CD4-positive, alpha-beta memory T cell (primary cell): Measurements from ENCODE around the gene FAM234A. TPM values are rescaled to one million over a fixed set of nuclear protein-coding genes. Genes with fewer than 3 reads are reported as not detected.
A peak's percentile ranks its signal among the peaks of the same experiment; 100 is the strongest.

Source experiments
- CTCF ChIA-PET: fragments of 350-600 bp; sonication (Branson Sonifier 250); formaldehyde crosslinking; loops from one replicate; lab custom pipeline; 2021; ENCODE audit warnings: inconsistent platforms; ENCODE audit not compliant: partially characterized antibody; lab: Charles Lee
- POLR2A ChIA-PET: fragments of 350-600 bp; sonication (Branson Sonifier 250); formaldehyde crosslinking; loops from one replicate; lab custom pipeline; 2021; ENCODE audit not compliant: partially characterized antibody; lab: Charles Lee
- DNase-seq, 5 donors: peaks; one replicate each; pipeline versions ENCODE4 v3.0.0 to v3.0.0-alpha.2; 2020 to 2022; ENCODE audit warnings: mixed read lengths in 1 of 5
- H3K27ac ChIP-seq: one replicate; pipeline ENCODE4 v1.7.0; 2013; ENCODE audit warnings: low read depth, low read length
- H3K27me3 ChIP-seq: 2 replicates; pipeline ENCODE4 v1.7.0; 2013; ENCODE audit warnings: mild to moderate bottlenecking, low read length, moderate library complexity; ENCODE audit not compliant: insufficient read depth
- H3K36me3 ChIP-seq: 2 replicates; pipeline ENCODE4 v1.7.0; 2013; ENCODE audit warnings: mild to moderate bottlenecking, low read length, moderate library complexity; ENCODE audit not compliant: insufficient read depth
- H3K4me1 ChIP-seq: 2 replicates; pipeline ENCODE4 v1.7.0; 2013; ENCODE audit warnings: mild to moderate bottlenecking, low read length, moderate library complexity; ENCODE audit not compliant: insufficient read depth
- H3K4me3 ChIP-seq, 2 donors: one replicate each; pipeline ENCODE4 v1.7.0; 2013; ENCODE audit warnings: low read length in 2 of 2, mild to moderate bottlenecking in 1 of 2
- H3K9me3 ChIP-seq, 2 donors: one replicate each; pipeline ENCODE4 v1.7.0; 2013; ENCODE audit warnings: low read length in 2 of 2, control low read depth in 1 of 2; ENCODE audit not compliant: control insufficient read depth in 1 of 2
- H3K27ac Mint-ChIP-seq, 7 donors: one replicate each; pipeline ENCODE4 v1.8.0; 2020 to 2021; ENCODE audit warnings: mixed read lengths in 7 of 7, mild to moderate bottlenecking in 6 of 7, inconsistent platforms in 3 of 7, moderate library complexity in 3 of 7
- H3K27me3 Mint-ChIP-seq, 2 donors: one replicate each; pipeline ENCODE4 v1.8.0; 2020 to 2021; ENCODE audit warnings: mixed read lengths in 2 of 2
- H3K36me3 Mint-ChIP-seq, 2 donors: one replicate each; pipeline ENCODE4 v1.8.0; 2020 to 2021; ENCODE audit warnings: mixed read lengths in 2 of 2, inconsistent platforms in 1 of 2, mild to moderate bottlenecking in 1 of 2
- H3K4me1 Mint-ChIP-seq, 4 donors: one replicate each; pipeline ENCODE4 v1.8.0; 2020 to 2021; ENCODE audit warnings: mixed read lengths in 4 of 4, mild to moderate bottlenecking in 1 of 4
- H3K4me3 Mint-ChIP-seq, 8 donors: one replicate each; pipeline ENCODE4 v1.8.0; 2020 to 2021; ENCODE audit warnings: mixed read lengths in 8 of 8, mild to moderate bottlenecking in 7 of 8, moderate library complexity in 6 of 8, inconsistent platforms in 3 of 8
- H3K9me3 Mint-ChIP-seq, 8 donors: one replicate each; pipeline ENCODE4 v1.8.0; 2020 to 2021; ENCODE audit warnings: mixed read lengths in 8 of 8, mild to moderate bottlenecking in 5 of 8, inconsistent platforms in 3 of 8, moderate library complexity in 1 of 8
- intact Hi-C: fragments of 100-400 bp; cut with micrococcal nuclease; formaldehyde crosslinking; loops from one replicate; pipeline ENCODE4 v1.15.1; 2023
- polyA plus RNA-seq, 2 donors: library from polyadenylated mRNA; unstranded; fragments of 300-500 nt; fragmentation: Illumina TruSeq; gene quantifications; one replicate each; pipeline ENCODE4 v1.2.3, GENCODE V29; 2021
- total RNA-seq, 2 experiments: library from RNA; stranded (reverse); gene quantifications; one replicate each; pipeline ENCODE4 v1.2.3, GENCODE V29; 2021

FAM234A gene
- total and polyA plus RNA-seq, 4 experiments from 2014 or later, result 18.2 to 41.1 (median 34.9) TPM

DNA sequence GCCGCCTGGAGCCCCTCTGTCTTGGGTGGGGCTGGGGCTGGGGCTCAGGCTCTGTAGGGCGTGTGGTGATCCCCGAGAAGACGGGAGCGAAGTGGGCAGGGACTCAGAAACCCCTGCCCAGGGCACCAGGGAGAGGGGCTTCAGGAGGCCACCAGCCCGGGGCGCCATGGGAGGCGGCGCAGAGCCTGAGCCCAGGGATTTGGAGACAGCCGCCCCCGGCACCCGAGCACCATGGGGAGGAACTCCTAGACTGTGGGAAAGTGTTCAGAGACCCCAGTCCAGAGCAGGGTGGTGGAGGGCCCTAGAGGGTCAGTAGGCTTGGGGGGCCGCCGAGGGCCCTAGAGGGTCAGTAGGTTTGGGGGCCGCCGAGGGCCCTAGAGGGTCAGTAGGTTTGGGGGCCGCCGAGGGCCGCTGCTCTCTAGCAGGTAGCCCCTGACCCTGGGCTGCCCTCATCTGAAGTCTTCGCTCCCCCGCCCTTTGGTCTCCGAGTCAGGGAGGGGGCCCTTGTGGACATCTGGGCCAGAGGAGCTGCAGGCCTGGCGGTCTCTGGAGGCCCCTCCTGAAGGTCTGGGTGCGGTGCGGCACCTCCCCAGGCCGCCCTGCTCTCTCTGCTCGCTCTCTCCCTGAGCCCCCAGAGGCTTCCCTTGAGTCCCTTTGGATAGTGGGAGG lies 46.5 kb downstream of the FAM234A start:
- ChIA-PET CTCF (no interaction called here), POLR2A (no interaction called here)
- DNase-seq, result no peak
- no peaks in the 10 kb centered on the region for H3K36me3 Mint-ChIP-seq
- no peaks in the 10 kb centered on the region for H3K9me3 Mint-ChIP-seq
- Histone ChIP-seq H3K27me3 (no peaks in the 10 kb centered on the region), H3K4me1 (peaks cover 10% of the 10 kb centered on the region), H3K4me3 (no peak overlapping the region), H3K27ac (no peak overlapping the region), H3K36me3 (no peaks in the 10 kb centered on the region), H3K9me3 (no peaks in the 10 kb centered on the region)
- no peak overlapping the region for H3K27ac Mint-ChIP-seq
- intact Hi-C loops, result no loop called here
- peaks cover 6 to 9% (median 8%) of the 10 kb centered on the region in 4 donors for H3K4me1 Mint-ChIP-seq
- peak overlapping the region in 1 of 8 donors; percentile 25 for H3K4me3 Mint-ChIP-seq
- peaks cover 4 to 7% of the 10 kb centered on the region in 2 donors for H3K27me3 Mint-ChIP-seq

DNA sequence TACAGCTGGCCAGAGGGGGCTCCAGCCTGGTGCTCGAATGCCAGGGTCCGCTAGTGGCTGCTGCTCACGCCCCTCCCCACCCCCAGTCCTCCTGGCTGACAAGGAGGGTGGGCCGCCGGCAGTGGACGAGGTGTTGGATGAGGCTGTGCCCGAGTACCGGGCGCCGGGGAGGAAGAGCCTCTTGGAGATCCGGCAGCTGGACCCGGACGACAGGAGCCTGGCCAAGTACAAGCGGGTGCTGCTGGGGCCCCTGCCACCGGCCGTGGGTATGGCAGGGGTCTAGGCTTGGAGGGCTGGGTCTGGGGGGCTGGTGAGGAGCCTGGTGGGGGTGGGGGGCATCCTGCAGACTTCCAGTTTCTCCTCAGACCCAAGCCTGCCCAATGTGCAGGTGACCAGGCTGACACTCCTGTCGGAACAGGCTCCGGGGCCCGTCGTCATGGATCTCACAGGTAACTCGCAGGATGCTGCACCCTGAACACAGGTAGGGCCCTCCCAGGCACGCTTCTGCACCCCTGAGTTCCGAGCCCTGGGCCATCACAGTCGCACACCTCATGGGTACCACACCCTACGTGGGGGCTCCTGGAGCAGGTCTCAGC lies 47.1 kb downstream of the FAM234A start:
- H3K4me3 ChIP-seq, result no peak overlapping the region
- peaks cover 10% of the 10 kb centered on the region for H3K4me1 ChIP-seq
- no peak overlapping the region for H3K27ac ChIP-seq
- DNase-seq, result no peak
- Mint-ChIP-seq H3K4me3 (no peak overlapping the region), H3K9me3 (no peaks in the 10 kb centered on the region), H3K27me3 (peaks cover 0 to 6% of the 10 kb centered on the region in 2 donors), H3K27ac (no peak overlapping the region), H3K4me1 (peaks cover 6 to 8% (median 7%) of the 10 kb centered on the region in 4 donors), H3K36me3 (peaks cover 3% of the 10 kb centered on the region in 2 donors)
- intact Hi-C loops, result no loop called here
- ChIA-PET POLR2A (no interaction called here), CTCF (no interaction called here)
- no peaks in the 10 kb centered on the region for H3K9me3 ChIP-seq
- H3K36me3 ChIP-seq, result no peaks in the 10 kb centered on the region
- H3K27me3 ChIP-seq, result no peaks in the 10 kb centered on the region

- H3K27ac ChIP-seq, result no peak overlapping the region
- H3K4me3 Mint-ChIP-seq, result no peak overlapping the region
- no peak for DNase-seq
- H3K27me3 ChIP-seq, result no peaks in the 10 kb centered on the region
- H3K27me3 Mint-ChIP-seq, result peaks cover 0 to 4% of the 10 kb centered on the region in 2 donors
- H3K4me1 ChIP-seq, result peaks cover 10% of the 10 kb centered on the region
- H3K4me1 Mint-ChIP-seq, result peaks cover 6 to 8% (median 7%) of the 10 kb centered on the region in 4 donors
- H3K27ac Mint-ChIP-seq, result no peak overlapping the region
- CTCF ChIA-PET, result no interaction called here
- no peaks in the 10 kb centered on the region for H3K9me3 ChIP-seq
- H3K36me3 Mint-ChIP-seq, result peaks cover 6 to 7% of the 10 kb centered on the region in 2 donors
- H3K36me3 ChIP-seq, result peaks cover 3% of the 10 kb centered on the region
- H3K4me3 ChIP-seq, result no peak overlapping the region
- no peaks in the 10 kb centered on the region for H3K9me3 Mint-ChIP-seq
- POLR2A ChIA-PET, result no interaction called here
- intact Hi-C loops, result no loop called here
Observed at GRCh38 chr16:282491-282890, 47.9 kb downstream of the FAM234A start.

DNA sequence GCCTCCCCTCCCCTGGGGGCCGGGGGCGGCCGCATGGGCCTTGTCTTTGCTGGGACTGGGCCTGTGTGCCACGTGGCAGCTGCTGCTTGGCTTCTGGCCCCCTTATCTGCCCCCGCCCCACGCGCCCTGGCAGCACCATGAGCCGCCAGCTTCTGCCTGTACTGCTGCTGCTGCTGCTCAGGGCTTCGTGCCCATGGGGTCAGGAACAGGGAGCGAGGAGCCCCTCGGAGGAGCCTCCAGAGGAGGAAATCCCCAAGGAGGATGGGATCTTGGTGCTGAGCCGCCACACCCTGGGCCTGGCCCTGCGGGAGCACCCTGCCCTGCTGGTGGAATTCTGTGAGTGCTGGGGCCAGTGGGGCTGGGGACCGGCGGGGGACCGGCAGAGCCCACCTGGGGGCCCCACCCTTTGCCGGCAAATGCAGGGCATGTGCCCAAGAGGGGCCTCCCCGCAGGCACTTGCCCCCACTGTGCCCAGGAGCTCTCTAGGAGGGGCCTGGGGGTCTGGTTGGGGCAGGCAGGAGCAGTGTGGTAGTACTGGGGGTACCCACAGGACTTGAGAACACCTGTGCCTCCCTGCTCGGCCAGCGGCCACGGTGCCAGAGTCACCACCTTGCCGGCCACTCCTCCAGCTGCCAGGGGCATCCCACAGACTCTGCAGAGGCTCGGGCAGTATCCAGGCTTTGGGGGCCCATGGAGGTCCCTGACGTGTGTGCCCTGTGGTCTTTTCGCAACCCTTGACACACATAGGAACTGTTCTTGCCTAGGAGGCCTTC lies 48.6 kb downstream of the FAM234A start, which contains the start of gene PDIA2:
TSS of gene PDIA2 (plus strand) at position 132 of the 773 bp plus-strand sequence. CDS start at position 138, 6 bp downstream.
- CTCF ChIA-PET, result no interaction called here
- H3K27ac Mint-ChIP-seq, result peak within 1 kb of the TSS in 1 of 7 donors; percentile 75
- POLR2A ChIA-PET, result no interaction called here

GRCh38 chr16:284204-285120 lies 49.8 kb downstream of the FAM234A start:
- no peaks in the 10 kb centered on the region for H3K27me3 Mint-ChIP-seq
- ChIA-PET CTCF (no interaction called here), POLR2A (no interaction called here)
- no peak overlapping the region for H3K4me3 Mint-ChIP-seq
- Histone ChIP-seq H3K9me3 (no peaks in the 10 kb centered on the region), H3K36me3 (peaks cover 15% of the 10 kb centered on the region), H3K4me1 (peaks cover 1% of the 10 kb centered on the region), H3K27ac (no peak overlapping the region), H3K4me3 (no peak overlapping the region), H3K27me3 (no peaks in the 10 kb centered on the region)
- peaks cover 11 to 17% of the 10 kb centered on the region in 2 donors for H3K36me3 Mint-ChIP-seq
- H3K4me1 Mint-ChIP-seq, result no peaks in the 10 kb centered on the region
- peaks cover 0 to 3% (median 0%) of the 10 kb centered on the region in 8 donors for H3K9me3 Mint-ChIP-seq
- DNase-seq, result no peak
- no peak overlapping the region for H3K27ac Mint-ChIP-seq
- intact Hi-C loops, result no loop called here

More for the DNA sequence above, 48.6 kb downstream of the FAM234A start, which contains the start of gene PDIA2:
- no peaks in the 10 kb centered on the region for H3K27me3 ChIP-seq
- peaks cover 8% of the 10 kb centered on the region for H3K36me3 ChIP-seq
- H3K9me3 ChIP-seq, result no peaks in the 10 kb centered on the region
- Mint-ChIP-seq H3K4me1 (peaks cover 6 to 8% (median 7%) of the 10 kb centered on the region in 4 donors), H3K36me3 (peaks cover 11 to 13% of the 10 kb centered on the region in 2 donors), H3K4me3 (no peak within 1 kb of the TSS), H3K27me3 (peaks cover 0 to 4% of the 10 kb centered on the region in 2 donors), H3K9me3 (peaks cover 0 to 3% (median 0%) of the 10 kb centered on the region in 8 donors)
- no peak within 1 kb of the TSS for H3K4me3 ChIP-seq
- peaks cover 10% of the 10 kb centered on the region for H3K4me1 ChIP-seq
- intact Hi-C loops, result no loop called here
- no peak for DNase-seq
- no peak within 1 kb of the TSS for H3K27ac ChIP-seq

- POLR2A ChIA-PET, result no interaction called here
- no peaks in the 10 kb centered on the region for H3K27me3 Mint-ChIP-seq
Observed at GRCh38 chr16:285146-286055, 50.8 kb downstream of the FAM234A start.

More at GRCh38 chr16:285146-286055, 50.8 kb downstream of the FAM234A start:
- no peak for DNase-seq
- H3K4me1 ChIP-seq, result no peaks in the 10 kb centered on the region
- no peak overlapping the region for H3K27ac ChIP-seq
- intact Hi-C loops, result no loop called here
- no peaks in the 10 kb centered on the region for H3K27me3 ChIP-seq
- Mint-ChIP-seq H3K4me3 (no peak overlapping the region), H3K4me1 (no peaks in the 10 kb centered on the region), H3K36me3 (peaks cover 11 to 20% of the 10 kb centered on the region in 2 donors), H3K27ac (no peak overlapping the region), H3K9me3 (peaks cover 0 to 3% (median 0%) of the 10 kb centered on the region in 8 donors)
- peaks cover 15% of the 10 kb centered on the region for H3K36me3 ChIP-seq
- no peaks in the 10 kb centered on the region for H3K9me3 ChIP-seq
- no peak overlapping the region for H3K4me3 ChIP-seq
- CTCF ChIA-PET, result no interaction called here
